ENCODE measurements around the gene EFCAB14.

DNA sequence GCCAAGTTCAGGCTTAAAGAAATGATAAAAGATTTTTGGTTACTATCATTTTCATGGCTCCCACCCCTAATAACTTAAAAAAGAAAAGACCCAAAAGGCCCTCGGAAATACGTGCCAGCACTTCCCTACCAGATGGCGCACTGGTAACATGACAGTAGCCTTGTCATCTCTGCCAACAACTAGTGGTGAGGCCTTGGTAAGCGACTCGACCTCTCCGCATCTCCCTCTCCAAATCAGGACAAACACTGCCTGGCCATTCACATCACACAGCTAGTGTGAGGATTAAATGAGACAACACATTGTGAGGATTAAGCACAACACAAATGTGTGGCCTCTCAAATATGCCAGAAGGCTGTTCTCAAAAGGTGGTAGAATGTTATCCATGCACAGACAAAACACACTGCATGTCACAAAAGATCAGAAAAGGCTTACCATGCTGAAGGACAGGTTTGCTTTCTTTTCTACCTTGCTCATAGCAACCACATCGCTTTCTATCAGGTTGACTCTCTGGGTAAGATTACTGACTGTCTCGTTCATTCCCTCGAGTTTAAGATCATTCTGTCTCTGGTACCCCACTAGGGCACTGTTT is 30.9 kb downstream of the EFCAB14 start:
- TF ChIP-seq YY1 (IDR thresholded peaks at IDR 0.05; ENCODE audit: low read depth) (no peak), CREB1 (IDR thresholded peaks at IDR 0.05; ENCODE audit: low read depth) (no peak), EGR1 (IDR thresholded peaks at IDR 0.05) (no peak), TAF1 (IDR thresholded peaks at IDR 0.05; ENCODE audit: low read depth) (no peak), CEBPB (IDR thresholded peaks at IDR 0.05) (no peak), TCF12 (IDR thresholded peaks at IDR 0.05; ENCODE audit: low read depth) (no peak), EP300 (IDR thresholded peaks at IDR 0.05; ENCODE audit: borderline replicate concordance) (no peak), ZBTB7A (IDR thresholded peaks at IDR 0.05; ENCODE audit: low read depth) (no peak), TEAD4 (IDR thresholded peaks at IDR 0.05) (no peak), RAD21 (IDR thresholded peaks at IDR 0.05; ENCODE audit: low read depth) (no peak)
- TF ChIP-seq, protein P1, sequence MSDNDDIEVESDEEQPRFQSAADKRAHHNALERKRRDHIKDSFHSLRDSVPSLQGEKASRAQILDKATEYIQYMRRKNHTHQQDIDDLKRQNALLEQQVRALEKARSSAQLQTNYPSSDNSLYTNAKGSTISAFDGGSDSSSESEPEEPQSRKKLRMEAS (IDR thresholded peaks at IDR 0.05): no peak
- TF ChIP-seq, protein P2, sequence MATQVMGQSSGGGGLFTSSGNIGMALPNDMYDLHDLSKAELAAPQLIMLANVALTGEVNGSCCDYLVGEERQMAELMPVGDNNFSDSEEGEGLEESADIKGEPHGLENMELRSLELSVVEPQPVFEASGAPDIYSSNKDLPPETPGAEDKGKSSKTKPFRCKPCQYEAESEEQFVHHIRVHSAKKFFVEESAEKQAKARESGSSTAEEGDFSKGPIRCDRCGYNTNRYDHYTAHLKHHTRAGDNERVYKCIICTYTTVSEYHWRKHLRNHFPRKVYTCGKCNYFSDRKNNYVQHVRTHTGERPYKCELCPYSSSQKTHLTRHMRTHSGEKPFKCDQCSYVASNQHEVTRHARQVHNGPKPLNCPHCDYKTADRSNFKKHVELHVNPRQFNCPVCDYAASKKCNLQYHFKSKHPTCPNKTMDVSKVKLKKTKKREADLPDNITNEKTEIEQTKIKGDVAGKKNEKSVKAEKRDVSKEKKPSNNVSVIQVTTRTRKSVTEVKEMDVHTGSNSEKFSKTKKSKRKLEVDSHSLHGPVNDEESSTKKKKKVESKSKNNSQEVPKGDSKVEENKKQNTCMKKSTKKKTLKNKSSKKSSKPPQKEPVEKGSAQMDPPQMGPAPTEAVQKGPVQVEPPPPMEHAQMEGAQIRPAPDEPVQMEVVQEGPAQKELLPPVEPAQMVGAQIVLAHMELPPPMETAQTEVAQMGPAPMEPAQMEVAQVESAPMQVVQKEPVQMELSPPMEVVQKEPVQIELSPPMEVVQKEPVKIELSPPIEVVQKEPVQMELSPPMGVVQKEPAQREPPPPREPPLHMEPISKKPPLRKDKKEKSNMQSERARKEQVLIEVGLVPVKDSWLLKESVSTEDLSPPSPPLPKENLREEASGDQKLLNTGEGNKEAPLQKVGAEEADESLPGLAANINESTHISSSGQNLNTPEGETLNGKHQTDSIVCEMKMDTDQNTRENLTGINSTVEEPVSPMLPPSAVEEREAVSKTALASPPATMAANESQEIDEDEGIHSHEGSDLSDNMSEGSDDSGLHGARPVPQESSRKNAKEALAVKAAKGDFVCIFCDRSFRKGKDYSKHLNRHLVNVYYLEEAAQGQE (IDR thresholded peaks at IDR 0.05; ENCODE audit: low read depth): no peak
- TF ChIP-seq, protein P3, sequence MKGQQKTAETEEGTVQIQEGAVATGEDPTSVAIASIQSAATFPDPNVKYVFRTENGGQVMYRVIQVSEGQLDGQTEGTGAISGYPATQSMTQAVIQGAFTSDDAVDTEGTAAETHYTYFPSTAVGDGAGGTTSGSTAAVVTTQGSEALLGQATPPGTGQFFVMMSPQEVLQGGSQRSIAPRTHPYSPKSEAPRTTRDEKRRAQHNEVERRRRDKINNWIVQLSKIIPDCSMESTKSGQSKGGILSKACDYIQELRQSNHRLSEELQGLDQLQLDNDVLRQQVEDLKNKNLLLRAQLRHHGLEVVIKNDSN (IDR thresholded peaks at IDR 0.05): no peak

All from Ishikawa (cell line).